Stimulated activated CD4-positive, alpha-beta T cell treated with anti-CD3 and anti-CD28 coated beads, Interleukin-4, amount 100 ng/mL, for 48 hours (primary cell): ENCODE data around the gene SMARCA4.

Experiments used
- DNase-seq, 2 donors: peaks; one replicate each; pipeline ENCODE4 v3.0.0-alpha.2; 2020; ENCODE audit warnings: low read depth in 2 of 2

SMARCA4 gene

DNA sequence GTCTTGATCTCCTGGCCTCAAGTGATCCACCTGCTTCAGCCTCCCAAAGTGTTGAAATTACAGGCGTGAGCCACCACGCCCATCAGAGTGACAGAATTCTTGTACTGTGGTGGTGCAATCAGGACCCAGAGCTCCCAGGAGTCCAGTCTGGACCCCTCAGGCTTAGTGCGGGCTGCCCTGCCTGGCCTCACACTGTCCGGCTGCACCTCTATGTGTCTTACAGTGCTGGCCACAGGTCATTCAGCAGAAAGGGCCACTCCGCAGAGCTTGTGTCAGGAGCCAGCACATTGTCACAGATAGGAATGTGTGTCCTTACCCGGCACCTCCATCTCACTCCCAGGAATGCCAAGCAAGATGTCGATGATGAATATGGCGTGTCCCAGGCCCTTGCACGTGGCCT lies 49.2 kb downstream of the SMARCA4 start:
- no peak for DNase-seq

DNA sequence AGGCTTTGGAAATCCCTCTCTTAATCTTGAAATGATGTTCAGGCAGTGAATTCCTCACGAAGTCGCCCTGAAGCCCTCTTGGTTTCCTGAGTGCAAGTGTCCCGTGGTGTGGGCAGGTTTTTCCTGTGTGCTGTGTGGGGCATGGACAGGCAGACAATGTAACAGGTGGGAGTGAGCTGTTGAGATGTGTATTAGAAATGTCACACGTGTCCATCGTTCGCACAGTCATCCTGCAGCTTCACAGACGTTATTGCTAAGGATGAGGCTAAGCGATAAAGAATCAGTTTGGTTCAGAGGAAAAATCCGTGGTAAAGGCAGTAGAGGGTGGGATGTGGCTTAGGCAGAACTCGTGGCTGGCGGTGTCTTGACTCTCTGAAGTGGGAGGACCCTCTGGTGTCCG lies 51.7 kb downstream of the SMARCA4 start:
- DNase-seq: no peak

DNA sequence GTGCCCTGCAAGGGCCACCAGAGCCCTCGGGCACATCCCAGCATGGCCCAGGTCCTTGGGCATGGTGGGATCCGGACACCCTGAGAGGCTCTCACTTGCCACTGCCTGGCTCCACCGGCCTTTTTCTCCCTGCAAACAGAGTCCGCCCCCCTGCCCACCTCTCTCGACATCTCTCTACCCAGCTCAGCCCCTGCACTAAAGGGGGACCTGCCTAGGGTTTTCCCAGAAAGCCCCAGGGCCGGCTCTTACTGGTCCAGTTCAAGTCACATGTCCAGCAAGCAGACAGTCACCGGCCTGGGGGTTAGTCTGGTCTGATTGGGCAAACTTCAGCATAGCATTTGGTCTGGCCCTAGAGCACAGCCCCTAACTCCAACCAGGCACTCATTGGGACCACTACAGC lies 52.9 kb downstream of the SMARCA4 start:
- no peak for DNase-seq

DNA sequence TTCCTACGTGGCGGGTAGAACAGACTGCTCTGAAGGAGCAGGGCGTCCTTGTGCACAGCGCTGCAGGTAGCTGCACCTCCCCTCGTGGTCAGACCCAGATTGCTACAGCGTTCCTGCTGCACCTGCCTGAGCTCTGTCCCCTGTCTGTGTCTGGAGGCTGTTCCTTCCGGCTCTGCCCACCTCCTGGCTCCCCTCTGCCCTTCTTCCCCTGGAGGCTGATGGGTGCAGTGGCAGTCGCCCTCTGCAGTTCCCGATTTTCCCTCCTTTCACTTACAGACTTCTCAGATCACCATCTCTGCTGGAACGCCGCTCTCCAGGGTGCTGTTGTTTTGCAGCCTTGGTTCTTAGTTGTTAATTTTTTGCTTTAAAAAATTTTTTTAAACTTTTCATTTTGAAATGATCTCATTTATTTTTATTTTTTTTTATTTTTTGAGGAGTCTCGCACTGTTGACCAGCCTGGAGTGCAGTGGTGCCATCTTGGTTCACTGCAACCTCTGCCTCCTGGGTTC lies 53.6 kb downstream of the SMARCA4 start:
- DNase-seq: no peak

DNA sequence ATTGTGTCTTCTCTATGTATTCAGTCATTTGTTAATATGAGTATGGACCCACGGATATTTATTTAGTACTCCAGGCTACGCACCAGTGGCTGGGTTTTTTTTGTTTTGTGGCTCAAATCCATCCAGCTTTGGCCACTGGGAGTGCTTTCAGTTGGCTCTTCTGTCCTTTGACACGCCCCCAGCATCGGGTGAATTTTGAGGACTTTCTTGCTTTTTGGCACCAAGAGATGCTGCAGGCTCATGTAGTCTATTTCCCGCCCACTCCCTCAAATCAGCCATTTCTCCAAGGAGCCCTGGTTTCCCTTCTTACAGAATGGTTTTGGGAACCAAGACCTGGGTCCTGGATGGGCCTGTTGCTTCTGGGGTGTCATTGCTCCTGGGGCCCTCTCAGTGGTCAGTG lies 55.8 kb downstream of the SMARCA4 start:
- no peak for DNase-seq

DNA sequence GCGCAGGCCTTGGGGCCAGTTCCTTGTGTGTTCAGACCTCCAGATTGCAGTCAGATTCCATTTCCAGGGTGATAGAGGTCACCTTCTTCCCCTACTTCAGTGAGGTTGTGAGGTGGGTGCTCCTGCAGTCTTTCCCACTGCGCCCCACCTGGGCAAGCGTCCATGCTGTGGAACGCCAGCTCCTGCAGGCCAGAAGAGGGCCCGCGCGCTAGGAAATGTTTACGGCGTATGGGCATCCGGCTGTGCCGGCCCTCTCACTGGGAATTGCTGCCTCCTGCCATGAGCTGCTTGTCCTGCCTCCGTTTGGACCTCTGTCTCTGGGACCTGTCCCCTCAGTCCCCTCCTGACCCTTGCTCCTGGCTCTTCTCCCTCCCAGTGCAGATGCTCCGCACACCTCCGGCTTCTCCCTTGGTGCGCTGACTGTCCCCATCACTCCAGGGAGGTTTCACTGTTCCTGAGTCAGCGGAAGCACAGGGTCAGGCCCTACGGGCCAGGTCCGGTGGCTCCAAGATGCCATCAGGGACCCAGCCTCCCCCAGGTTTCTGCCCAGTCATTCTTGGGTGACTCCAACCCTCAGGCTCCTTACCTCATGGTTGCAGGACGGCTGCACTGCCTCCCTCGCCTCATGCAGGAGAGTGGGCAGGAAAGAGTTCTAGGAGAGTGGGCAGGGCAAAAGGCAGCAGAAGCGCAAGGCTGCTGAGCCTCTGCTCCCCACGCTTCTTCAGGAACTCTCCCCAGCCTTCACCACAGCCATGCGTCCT lies 56.6 kb downstream of the SMARCA4 start:
- no peak for DNase-seq

DNA sequence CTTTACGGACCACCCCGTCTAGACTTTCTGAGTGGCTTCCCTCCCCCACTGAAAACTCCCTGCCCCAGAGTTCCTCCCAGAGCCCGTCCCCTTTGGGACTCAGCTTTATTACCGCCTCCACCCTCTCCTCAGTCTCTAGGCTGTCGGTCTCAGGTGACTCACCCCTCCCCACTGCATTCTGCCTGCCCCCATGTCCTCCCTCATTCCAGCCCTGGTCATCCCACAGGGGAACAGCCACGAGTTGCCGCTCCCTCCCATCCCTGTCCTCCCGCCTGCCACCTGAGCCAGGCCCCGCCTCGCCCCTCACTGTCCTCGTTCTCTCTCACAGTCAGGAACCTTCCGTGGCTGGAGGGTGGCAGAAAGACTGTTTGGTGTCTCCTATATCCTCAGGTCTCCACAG lies 57.3 kb downstream of the SMARCA4 start:
- DNase-seq: no peak

DNA sequence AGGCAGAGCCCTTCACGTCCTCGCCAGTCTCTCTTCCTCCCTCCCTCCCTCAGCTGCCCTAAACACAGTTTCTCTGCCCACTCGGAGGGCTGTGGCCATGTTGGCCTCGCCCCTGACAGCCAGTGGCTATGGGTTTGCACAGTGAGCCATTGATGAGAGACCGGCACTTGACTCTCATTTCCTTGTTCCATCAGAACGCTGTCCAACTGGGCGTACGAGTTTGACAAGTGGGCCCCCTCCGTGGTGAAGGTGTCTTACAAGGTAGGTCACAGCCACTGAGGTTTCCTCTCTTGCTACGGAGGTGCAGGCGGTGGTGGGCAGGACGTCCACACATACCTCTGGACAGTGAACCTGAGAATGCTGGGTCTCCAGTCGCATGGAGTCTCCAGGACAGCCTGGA lies 57.9 kb downstream of the SMARCA4 start:
- no peak for DNase-seq

DNA sequence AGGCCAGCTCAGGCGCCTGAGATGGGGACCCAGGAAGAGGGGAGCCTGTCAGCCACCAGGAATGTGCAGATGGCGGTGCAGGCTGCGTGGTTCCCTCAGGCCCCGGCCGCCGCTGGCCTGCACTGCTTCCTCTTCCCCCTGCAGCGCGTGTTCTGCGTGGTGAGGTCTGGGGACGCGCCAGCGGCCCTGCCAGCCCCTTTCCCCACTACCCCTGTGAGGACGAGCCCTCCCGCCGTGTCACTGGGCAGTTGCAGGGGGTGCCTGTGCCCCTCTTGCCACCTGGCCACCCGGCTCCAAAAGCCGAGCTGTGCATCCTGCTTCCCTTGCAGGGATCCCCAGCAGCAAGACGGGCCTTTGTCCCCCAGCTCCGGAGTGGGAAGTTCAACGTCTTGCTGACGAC lies 58.4 kb downstream of the SMARCA4 start:
- DNase-seq: no peak

DNA sequence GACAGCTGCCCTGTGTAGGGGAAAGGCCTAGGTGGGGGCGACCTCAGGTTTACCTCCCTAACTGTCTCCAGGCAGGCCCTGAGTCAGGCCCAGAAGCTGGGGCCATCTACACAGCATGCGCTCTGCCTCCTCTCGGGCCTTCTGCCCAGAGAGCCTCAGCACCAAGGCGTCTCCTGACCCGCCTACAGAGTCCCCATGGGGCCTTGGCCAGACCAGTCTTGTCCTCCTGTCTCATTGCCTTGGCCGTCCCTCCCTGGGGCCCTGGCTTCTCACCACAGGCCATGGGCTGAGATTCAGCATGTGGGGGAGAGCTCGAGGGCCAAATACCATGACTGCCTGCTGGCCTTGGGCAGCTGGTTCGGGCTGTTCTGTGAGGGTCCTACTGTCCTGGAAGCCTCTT lies 59.0 kb downstream of the SMARCA4 start:
- no peak for DNase-seq

DNA sequence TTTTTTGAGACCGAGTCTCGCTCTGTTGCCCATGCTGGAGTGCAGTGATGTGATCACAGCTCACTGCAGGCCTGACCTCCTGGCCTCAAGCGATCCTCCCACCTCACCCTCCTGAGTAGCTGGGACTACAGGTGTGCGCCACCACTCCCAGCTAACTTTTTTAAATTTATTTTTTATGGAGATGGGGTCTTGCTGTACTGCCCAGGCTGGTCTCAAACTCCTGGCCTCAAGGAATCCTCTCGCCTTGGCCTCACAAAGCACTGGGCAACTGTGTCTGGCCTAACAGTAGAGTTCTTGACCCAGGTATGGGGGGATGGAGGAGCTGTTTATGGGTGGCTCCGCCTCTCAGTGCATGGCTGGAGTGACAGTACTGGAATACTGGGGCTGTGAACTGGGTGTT lies 59.6 kb downstream of the SMARCA4 start:
- DNase-seq: no peak

DNA sequence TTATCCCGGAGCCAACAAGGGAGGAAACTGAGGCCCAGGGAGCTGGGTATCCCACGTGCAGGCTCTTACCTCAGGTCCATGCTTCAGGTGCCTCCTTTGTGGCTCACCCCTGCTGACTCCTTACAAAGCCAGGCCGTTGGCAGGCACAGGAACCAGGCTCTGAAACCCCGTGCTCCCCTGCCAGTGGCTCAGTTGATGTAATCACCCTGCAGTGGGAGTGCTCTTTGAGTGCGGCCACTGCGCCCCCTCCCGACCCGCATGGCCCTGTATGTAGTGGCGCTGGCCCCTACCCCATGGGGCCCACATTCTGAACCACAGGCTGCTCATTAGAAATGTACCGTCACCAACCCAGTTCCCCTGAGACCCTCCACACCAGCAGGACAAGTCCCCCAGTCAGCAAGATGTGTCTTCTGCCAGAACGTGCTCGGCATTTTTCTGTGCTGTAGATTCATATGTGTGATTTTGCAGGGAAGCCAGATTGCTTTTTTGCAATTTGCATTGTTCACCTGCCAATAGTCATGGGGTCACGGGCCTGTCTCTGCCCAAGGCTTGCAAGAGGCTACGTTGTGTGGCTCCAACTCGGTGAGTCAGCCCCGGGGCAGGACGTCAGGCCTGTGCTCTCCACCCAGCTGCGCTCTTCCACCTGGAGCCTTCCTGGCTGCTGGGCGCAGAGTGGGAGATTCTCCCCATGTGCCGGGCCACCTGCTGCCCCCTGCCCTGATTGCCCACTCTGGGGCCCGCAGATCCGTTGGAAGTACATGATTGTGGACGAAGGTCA lies 60.3 kb downstream of the SMARCA4 start:
- DNase-seq: no peak

DNA sequence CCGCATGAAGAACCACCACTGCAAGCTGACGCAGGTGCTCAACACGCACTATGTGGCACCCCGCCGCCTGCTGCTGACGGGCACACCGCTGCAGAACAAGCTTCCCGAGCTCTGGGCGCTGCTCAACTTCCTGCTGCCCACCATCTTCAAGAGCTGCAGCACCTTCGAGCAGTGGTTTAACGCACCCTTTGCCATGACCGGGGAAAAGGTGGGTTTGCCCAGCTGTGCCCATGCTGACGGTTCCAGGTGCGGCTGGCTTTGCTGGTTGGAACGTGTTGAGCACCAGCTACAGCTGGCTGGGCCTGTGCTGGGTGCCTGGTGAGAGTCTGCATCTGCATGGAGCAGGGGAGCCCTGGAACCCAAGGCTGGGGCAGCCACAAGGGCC lies 60.9 kb downstream of the SMARCA4 start:
- no peak for DNase-seq

DNA sequence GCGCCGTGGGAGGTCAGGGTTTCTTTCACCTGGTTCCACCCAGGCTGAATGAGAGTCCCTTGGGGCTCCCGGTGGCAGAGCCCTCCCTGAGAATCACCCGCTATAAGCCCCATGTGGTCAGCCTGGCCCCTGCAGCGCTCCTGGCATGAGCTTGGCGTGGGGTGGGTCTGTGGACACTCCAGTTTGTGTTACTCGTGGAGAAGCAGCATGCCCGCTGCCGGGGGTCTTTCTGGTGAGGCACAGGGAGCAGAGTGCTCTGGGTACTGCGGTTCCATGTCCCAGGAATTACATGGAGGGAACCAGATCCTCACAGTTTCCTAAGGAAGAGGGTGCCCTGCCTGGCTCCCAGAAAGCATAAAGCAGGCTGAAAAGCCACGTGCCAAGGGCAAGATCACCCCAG lies 62.2 kb downstream of the SMARCA4 start:
- DNase-seq: no peak

DNA sequence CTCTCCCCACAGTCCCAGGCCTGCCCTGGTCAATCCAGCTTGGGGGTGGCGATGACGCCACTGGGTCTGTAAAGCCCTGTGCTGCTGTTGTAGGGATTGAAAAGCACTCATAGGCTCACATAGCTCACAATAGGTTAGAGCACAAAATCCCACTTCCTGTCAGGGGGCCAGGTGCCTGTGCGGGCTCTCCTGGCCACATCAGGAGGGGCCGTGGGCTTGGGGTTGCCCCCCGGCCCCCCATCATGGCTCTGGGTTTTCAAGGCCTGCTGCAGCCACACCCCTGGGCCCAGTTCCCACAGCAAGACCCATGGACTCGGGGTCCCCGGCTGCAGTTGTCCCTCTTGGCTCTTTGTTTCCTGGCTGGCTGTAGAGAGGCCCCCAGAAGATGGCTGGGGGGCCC lies 62.9 kb downstream of the SMARCA4 start:
- no peak for DNase-seq

DNA sequence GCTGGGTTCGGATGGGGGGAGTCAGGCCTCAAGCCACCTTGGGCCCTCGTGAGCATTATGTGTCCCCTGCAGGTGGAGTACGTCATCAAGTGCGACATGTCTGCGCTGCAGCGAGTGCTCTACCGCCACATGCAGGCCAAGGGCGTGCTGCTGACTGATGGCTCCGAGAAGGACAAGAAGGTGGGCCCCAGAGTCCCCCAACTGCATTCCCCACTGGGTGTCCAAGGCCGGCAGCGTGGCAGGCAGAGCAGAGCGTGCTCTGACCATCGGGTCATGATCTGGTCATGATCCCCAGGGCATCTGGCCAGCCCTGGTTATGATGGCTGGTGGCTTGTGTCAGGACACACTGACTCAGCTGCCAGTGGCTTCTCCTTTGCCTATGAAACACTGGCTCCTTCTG lies 63.4 kb downstream of the SMARCA4 start:
- no peak for DNase-seq

DNA sequence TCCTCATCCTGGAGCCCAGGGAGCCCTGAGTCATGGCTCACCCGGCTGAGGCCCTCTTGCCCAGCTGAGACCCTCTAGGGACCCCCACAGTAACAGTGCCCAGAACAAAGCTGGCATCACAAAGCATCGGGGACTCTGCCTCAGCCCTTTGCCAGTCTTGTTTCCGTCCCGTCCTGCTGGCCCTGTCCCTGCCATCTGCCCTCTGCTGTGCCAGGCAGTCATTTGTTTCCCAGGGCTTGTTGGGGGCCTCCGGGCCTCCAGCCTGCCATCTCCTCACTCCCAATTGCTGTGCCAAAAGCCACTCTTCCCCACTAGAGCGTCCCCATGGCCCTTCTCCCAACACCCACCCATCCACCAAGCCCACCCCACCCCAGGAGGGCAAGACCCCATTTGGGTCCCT lies 64.2 kb downstream of the SMARCA4 start:
- no peak for DNase-seq

DNA sequence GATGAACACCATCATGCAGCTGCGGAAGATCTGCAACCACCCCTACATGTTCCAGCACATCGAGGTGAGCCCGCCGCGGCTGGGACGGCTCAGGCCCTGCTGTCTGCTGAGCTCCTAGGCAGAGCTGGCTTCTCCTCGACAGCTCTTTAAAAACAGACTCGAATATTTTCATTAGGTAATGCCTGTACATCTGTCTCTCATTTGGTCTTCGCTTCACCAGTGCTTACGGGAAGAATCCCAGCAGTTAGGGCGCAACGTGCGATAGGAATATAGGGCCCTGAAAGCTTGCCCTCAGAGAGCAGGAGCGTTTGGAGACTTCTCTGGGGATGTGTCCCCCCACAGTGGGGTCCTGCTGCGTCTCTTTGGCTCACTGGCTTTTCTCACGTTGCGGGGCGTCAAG lies 64.6 kb downstream of the SMARCA4 start:
- DNase-seq: no peak

DNA sequence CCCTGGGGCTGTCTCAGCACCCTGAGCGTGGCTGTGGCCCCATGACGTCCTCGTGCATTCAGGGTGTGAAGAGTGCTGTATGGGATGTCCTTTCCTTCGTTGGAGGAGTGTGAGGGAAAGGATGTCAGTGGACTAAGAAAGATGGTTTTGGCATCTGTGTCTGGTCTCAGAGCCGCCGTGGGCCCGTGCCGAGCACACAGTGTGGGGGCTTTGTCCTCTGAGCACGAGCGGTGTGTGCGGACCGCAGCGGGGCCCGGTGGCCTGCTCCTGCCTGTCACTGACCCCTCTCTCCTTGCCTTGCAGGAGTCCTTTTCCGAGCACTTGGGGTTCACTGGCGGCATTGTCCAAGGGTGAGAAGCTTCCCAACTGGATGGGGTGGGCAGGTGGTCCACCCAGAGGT lies 65.2 kb downstream of the SMARCA4 start:
- no peak for DNase-seq

DNA sequence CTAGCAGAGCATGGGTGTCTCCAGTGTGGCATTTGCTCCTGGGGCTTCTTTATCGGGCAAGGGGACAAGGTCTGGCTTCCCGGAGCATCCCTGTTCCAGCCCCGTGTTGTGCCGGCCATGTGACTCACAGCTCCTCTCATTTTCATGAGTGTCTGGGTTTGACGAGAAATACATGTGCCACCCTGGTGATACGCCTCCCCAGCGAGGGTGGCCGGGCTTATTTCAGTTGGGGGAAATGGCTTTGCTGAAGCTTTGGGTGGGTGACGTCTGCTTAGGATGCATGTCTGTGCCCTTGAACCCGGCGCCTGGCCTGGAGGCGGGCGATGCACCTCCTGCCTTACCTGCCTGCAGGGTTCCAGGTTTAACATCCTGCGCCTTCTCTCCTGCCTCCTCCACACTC lies 66.6 kb downstream of the SMARCA4 start:
- DNase-seq: no peak

DNA sequence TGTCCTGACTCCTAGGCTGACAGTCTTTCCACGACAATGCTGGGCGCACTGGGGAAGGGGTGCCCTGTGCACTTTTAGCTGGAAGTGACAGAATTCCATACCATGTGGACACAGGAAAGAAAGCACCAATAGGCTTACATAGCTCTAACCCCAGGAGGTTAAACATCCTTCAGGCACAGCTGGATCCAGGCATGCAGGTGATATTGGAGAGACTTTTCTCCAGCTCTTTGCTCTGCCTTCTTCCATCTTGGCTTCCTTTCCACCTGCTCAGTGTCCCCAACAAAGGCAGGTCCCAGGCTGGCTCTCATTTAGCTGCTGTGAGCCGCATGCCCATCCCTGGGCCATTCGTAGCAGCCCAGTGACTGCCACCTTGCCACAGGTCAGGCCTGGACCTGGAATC lies 67.3 kb downstream of the SMARCA4 start:
- no peak for DNase-seq

DNA sequence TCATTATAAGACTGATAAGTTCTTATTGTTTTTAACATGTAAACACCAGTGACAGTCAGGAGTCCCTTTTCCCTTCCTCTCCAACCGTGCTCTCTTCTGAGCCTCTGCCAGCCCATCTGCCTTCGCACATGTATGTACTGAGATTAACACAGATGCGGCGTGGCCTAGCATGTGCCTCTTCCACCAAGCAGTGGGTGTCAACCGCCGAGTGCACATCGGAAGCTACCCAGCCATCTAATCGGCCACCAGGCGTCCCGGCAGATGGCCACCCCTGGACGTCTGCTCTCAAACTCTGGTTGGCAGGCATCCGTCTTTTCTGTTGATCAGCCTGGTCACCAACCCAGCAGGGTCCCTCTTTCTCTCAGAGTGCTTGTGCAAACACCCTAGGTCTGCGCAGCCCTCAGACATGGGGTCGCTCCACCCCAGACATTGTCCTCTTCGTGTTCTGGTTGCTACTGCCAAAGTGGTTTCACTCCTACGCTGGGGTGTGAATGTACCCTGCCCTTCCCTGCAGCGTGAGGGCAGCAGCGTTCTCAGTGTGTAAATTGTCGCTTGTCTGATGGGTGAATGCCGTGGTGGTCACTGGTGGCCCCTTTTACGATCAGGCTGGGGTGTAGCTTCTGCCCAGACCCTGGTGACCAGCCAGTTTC lies 70.7 kb downstream of the SMARCA4 start:
- DNase-seq: no peak

DNA sequence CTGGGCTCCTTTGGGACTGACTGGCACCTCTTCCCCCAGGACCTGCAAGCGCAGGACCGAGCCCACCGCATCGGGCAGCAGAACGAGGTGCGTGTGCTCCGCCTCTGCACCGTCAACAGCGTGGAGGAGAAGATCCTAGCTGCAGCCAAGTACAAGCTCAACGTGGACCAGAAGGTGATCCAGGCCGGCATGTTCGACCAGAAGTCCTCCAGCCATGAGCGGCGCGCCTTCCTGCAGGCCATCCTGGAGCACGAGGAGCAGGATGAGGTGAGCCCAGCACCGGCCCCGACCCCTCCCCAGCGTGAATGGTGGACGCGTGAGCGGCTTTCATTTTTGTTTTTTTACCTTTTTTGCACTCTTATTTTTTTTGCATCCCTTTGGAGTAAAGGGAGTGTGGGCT lies 72.4 kb downstream of the SMARCA4 start:
- DNase-seq: no peak
